ENCODE measurements around the gene GLT8D2. TPM values are rescaled to one million over a fixed set of nuclear protein-coding genes. Genes with fewer than 3 reads are reported as not detected.
A peak's percentile ranks its signal among the peaks of the same experiment; 100 is the strongest.

The GLT8D2 gene
- total and polyA plus RNA-seq, 2 of the 13 experiments (the other 11 are each of a cell fraction or from before 2014, with no cell fraction given): not detected

DNA sequence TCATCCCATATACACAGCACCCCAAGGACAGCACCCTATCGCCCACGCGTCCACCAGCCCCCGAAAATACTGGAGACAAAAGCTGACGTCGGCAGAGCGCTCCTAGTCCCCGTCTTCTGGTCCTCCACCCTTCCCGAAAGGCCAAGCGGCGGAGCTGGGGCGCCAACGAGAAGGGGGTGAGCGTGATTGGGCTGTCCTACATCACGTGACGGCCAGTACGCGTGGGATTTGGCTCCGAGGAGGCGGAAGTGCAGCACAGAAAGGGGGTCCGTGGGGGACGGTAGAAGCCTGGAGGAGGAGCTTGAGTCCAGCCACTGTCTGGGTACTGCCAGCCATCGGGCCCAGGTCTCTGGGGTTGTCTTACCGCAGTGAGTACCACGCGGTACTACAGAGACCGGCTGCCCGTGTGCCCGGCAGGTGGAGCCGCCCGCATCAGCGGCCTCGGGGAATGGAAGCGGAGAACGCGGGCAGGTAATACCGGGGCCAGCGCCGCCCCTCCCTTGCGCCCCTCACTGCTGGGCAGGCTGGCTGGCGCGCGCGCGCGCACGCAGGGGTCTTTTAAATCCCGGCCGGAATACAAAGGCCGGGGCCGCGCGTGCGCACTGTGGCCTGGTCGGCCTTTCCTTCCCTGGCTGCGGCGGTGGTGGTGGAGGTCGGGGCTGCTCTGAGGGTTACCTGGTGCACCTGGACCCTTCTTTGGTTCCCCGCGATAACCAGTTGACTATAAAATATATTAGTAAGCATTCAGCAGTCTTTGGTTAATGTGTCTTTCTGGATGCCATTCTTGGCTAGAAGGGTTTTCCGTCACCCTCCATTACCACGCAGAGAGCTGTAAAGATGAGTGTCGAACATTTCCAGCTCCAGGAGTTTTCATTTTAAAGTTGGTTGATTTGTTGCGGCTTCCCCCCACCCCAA is 84.1 kb downstream of the GLT8D2 start, which contains the start of gene TDG (continued):
- TF ChIP-seq ADNP (CRISPR knock-in tag; IDR thresholded peaks at IDR 0.05): no peak
- TF ChIP-seq HOXA5 (CRISPR knock-in tag; IDR thresholded peaks at IDR 0.05): peak; percentile 92
- no peak for TF ChIP-seq SRY (CRISPR knock-in tag; IDR thresholded peaks at IDR 0.05)
- TF ChIP-seq ZFP90 (CRISPR knock-in tag; IDR thresholded peaks at IDR 0.05; ENCODE audit: borderline replicate concordance): peak; percentile 76; the same call in 1 of the 2 replicates
- TF ChIP-seq ZNF20 (CRISPR knock-in tag; IDR thresholded peaks at IDR 0.05): no peak
- TF ChIP-seq ZNF12 (CRISPR knock-in tag; IDR thresholded peaks at IDR 0.05): no peak
- TF ChIP-seq DMAP1 (CRISPR knock-in tag; IDR thresholded peaks at IDR 0.05): peak; percentile 96
- TF ChIP-seq NPAS2 (CRISPR knock-in tag; IDR thresholded peaks at IDR 0.05; ENCODE audit: borderline replicate concordance): no peak
- peak; percentile 46; the same call in 1 of the 2 replicates for TF ChIP-seq ZMAT3 (CRISPR knock-in tag; conservative IDR thresholded peaks at IDR 0.05)
- TF ChIP-seq RARA (CRISPR knock-in tag; IDR thresholded peaks at IDR 0.05): peak; percentile 26; the same call in 1 of the 2 replicates
- no peak for TF ChIP-seq ZNF609 (CRISPR knock-in tag; IDR thresholded peaks at IDR 0.05; ENCODE audit: borderline replicate concordance)
- TF ChIP-seq ZNF543 (CRISPR knock-in tag; IDR thresholded peaks at IDR 0.05): peak; percentile 88; the same call in 1 of the 2 replicates
- TF ChIP-seq RFXAP (CRISPR knock-in tag; IDR thresholded peaks at IDR 0.05; ENCODE audit: borderline replicate concordance): peak; percentile 65; the same call in 1 of the 2 replicates
- TF ChIP-seq, protein P1, sequence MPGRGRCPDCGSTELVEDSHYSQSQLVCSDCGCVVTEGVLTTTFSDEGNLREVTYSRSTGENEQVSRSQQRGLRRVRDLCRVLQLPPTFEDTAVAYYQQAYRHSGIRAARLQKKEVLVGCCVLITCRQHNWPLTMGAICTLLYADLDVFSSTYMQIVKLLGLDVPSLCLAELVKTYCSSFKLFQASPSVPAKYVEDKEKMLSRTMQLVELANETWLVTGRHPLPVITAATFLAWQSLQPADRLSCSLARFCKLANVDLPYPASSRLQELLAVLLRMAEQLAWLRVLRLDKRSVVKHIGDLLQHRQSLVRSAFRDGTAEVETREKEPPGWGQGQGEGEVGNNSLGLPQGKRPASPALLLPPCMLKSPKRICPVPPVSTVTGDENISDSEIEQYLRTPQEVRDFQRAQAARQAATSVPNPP (CRISPR knock-in tag; IDR thresholded peaks at IDR 0.05): peak; percentile 38; the same call in 1 of the 2 replicates
- TF ChIP-seq, protein P2, sequence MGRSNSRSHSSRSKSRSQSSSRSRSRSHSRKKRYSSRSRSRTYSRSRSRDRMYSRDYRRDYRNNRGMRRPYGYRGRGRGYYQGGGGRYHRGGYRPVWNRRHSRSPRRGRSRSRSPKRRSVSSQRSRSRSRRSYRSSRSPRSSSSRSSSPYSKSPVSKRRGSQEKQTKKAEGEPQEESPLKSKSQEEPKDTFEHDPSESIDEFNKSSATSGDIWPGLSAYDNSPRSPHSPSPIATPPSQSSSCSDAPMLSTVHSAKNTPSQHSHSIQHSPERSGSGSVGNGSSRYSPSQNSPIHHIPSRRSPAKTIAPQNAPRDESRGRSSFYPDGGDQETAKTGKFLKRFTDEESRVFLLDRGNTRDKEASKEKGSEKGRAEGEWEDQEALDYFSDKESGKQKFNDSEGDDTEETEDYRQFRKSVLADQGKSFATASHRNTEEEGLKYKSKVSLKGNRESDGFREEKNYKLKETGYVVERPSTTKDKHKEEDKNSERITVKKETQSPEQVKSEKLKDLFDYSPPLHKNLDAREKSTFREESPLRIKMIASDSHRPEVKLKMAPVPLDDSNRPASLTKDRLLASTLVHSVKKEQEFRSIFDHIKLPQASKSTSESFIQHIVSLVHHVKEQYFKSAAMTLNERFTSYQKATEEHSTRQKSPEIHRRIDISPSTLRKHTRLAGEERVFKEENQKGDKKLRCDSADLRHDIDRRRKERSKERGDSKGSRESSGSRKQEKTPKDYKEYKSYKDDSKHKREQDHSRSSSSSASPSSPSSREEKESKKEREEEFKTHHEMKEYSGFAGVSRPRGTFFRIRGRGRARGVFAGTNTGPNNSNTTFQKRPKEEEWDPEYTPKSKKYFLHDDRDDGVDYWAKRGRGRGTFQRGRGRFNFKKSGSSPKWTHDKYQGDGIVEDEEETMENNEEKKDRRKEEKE (IDR thresholded peaks at IDR 0.05): no peak
- peak; percentile 43; the same call in 1 of the 2 replicates for TF ChIP-seq ZNF782 (CRISPR knock-in tag; IDR thresholded peaks at IDR 0.05; ENCODE audit: borderline replicate concordance)
- TF ChIP-seq SAP130 (CRISPR knock-in tag; IDR thresholded peaks at IDR 0.05; ENCODE audit: low read depth): peak; percentile 95
